Measurements from ENCODE around the gene PRPF19.

DNA sequence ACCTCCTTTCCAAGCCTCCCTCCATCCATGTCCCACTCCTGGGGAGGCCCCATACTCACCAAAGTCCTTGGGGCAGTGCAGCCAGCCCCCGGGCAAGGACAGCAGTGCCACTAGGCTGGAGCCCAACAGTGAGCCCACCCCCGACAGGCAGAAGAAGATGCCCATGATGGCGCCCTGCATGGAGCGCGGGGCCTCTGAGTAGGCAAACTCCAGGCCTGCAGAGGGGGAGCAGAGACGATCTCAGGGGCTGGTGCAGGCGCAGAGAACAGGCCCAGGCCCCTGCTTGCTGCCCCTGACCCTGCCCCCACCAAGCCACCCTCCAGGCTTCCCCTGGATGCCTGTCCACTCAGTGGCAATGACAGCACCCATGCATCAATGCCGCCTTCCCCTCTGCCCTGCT lies 31.4 kb upstream of the PRPF19 start:
- TF ChIP-seq, protein P1, sequence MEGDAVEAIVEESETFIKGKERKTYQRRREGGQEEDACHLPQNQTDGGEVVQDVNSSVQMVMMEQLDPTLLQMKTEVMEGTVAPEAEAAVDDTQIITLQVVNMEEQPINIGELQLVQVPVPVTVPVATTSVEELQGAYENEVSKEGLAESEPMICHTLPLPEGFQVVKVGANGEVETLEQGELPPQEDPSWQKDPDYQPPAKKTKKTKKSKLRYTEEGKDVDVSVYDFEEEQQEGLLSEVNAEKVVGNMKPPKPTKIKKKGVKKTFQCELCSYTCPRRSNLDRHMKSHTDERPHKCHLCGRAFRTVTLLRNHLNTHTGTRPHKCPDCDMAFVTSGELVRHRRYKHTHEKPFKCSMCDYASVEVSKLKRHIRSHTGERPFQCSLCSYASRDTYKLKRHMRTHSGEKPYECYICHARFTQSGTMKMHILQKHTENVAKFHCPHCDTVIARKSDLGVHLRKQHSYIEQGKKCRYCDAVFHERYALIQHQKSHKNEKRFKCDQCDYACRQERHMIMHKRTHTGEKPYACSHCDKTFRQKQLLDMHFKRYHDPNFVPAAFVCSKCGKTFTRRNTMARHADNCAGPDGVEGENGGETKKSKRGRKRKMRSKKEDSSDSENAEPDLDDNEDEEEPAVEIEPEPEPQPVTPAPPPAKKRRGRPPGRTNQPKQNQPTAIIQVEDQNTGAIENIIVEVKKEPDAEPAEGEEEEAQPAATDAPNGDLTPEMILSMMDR (IDR thresholded peaks at IDR 0.05; ENCODE audit: insufficient read depth, low read depth, low read length): no peak
- TF ChIP-seq EZH2 (IDR thresholded peaks at IDR 0.05; ENCODE audit: insufficient read depth, low read length): no peak

Data from astrocyte (in vitro differentiated cells and primary cell).